HepG2 (cell line): ENCODE results near the gene C14orf93.

Experiments used
- CBFB ChIP-seq: sonication (generic); formaldehyde crosslinking; IDR thresholded peaks from 2 replicates; pipeline ENCODE4 v1.4.0; 2020; ENCODE audit warnings: missing genetic modification reagents
- ELF4 ChIP-seq: sonication (generic); formaldehyde crosslinking; IDR thresholded peaks from 2 replicates; pipeline ENCODE4 v1.5.0; 2020; ENCODE audit warnings: missing genetic modification reagents, mild to moderate bottlenecking, moderate library complexity, borderline replicate concordance
- ETV6 ChIP-seq: sonication (generic); formaldehyde crosslinking; conservative IDR thresholded peaks from 2 replicates; pipeline ENCODE4 v1.4.0; 2020; ENCODE audit warnings: missing genetic modification reagents
- EZH2 ChIP-seq: conservative IDR thresholded peaks from 2 replicates; pipeline ENCODE4 v1.6.1; 2012; ENCODE audit warnings: mild to moderate bottlenecking, low read depth, low read length, moderate library complexity
- HOXA7 ChIP-seq: sonication (generic); formaldehyde crosslinking; IDR thresholded peaks from 2 replicates; pipeline ENCODE4 v1.8.1; 2022; ENCODE audit warnings: mild to moderate bottlenecking, missing genetic modification reagents, moderate library complexity
- NCOR1 ChIP-seq: fragments of 200-600 bp; sonication (generic); IDR thresholded peaks from 2 replicates; pipeline ENCODE4 v1.7.0; 2017; ENCODE audit warnings: antibody characterized with exemption, low read length, borderline replicate concordance
- POLR2AphosphoS2 ChIP-seq: IDR thresholded peaks from 2 replicates; pipeline ENCODE4 v1.6.1; 2011; ENCODE audit warnings: low read depth, low read length, improper control_type of control experiment
- RAD21 ChIP-seq: fragments of 450-650 bp; formaldehyde crosslinking; IDR thresholded peaks from 2 replicates; pipeline ENCODE4 v1.5.0; 2020; ENCODE audit warnings: mild to moderate bottlenecking
- TBL1XR1 ChIP-seq: fragments of 150-350 bp; IDR thresholded peaks from 2 replicates; pipeline ENCODE4 v1.6.1; 2014; ENCODE audit warnings: borderline replicate concordance, low read length; ENCODE audit not compliant: partially characterized antibody
- ZNF263 ChIP-seq: sonication (generic); formaldehyde crosslinking; IDR thresholded peaks from 2 replicates; pipeline ENCODE4 v1.4.0; 2020; ENCODE audit warnings: missing genetic modification reagents
- TF ChIP-seq, protein P1 (sequence below): IDR thresholded peaks from 2 replicates; pipeline ENCODE4 v1.6.1; 2012; ENCODE audit warnings: inconsistent platforms
- TF ChIP-seq, protein P2 (sequence below): sonication (generic); formaldehyde crosslinking; IDR thresholded peaks from 2 replicates; pipeline ENCODE4 v1.5.0; 2020; ENCODE audit warnings: mild to moderate bottlenecking, missing genetic modification reagents, moderate library complexity

DNA sequence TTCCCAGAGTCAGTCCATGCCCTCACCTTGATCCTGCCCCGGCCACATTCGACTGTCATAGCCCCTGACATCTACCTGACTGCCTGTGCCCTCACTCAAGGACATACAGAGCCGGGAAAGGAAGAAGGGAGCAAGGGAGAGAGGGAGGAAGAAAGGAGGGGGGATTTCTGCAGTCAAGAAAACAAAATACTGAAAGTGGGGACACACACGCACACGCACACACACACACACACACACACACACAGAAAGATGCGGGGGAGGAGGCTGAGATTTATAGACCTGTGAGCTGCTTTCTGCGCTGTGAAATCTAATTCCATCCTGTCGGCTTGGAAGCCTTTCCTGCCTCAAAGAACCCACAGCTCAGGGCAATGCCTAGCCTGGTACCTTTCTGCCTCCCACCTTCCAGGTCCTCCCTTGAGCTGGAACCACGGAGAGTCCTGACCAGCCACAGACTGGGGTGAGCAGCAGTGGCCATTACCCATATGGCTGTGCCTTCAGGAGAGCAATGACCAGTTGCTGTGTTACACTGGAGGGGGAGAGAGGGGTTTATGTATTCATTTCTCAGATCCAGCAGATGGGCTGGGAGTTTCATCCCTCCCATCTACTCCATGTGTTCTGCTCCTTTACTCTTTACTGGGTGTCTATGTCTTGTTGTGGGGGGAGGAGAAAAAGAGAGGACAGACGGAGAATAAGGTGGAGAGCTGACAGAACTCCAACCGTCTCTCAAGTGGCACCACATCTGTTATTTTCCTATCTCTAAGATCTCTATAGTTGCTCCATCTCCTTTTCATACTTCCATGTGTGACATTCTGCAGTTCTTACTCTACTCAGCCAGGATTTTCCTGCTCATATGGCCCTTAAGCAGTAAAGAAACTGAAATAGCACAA, 12.9 kb downstream of the C14orf93 start:
- TF ChIP-seq CBFB (CRISPR knock-in tag) (no peak), RAD21 (CRISPR knock-in tag) (no peak), POLR2AphosphoS2 (no peak), ELF4 (CRISPR knock-in tag) (no peak), EZH2 (no peak), HOXA7 (CRISPR knock-in tag) (no peak), TBL1XR1 (no peak), ZNF263 (CRISPR knock-in tag) (no peak), NCOR1 (no peak), ETV6 (CRISPR knock-in tag) (no peak)
- TF ChIP-seq, protein P1, sequence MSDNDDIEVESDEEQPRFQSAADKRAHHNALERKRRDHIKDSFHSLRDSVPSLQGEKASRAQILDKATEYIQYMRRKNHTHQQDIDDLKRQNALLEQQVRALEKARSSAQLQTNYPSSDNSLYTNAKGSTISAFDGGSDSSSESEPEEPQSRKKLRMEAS = no peak
- TF ChIP-seq, protein P2, sequence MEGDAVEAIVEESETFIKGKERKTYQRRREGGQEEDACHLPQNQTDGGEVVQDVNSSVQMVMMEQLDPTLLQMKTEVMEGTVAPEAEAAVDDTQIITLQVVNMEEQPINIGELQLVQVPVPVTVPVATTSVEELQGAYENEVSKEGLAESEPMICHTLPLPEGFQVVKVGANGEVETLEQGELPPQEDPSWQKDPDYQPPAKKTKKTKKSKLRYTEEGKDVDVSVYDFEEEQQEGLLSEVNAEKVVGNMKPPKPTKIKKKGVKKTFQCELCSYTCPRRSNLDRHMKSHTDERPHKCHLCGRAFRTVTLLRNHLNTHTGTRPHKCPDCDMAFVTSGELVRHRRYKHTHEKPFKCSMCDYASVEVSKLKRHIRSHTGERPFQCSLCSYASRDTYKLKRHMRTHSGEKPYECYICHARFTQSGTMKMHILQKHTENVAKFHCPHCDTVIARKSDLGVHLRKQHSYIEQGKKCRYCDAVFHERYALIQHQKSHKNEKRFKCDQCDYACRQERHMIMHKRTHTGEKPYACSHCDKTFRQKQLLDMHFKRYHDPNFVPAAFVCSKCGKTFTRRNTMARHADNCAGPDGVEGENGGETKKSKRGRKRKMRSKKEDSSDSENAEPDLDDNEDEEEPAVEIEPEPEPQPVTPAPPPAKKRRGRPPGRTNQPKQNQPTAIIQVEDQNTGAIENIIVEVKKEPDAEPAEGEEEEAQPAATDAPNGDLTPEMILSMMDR (CRISPR knock-in tag) = no peak
